Right lobe of liver (tissue), 6 donors: ENCODE measurements around the gene FGF9. TPM values are rescaled to one million over a fixed set of nuclear protein-coding genes. Genes with fewer than 3 reads are reported as not detected.

Experiments
- ATAC-seq, 4 donors: fragments of 200-7000 bp; cut with Tn5 transposase; one replicate each; pipeline ENCODE4 v1.9.1; 2020; ENCODE audit warnings: mild to moderate bottlenecking in 4 of 4, moderate library complexity in 4 of 4
- DNase-seq, 3 donors: peaks; one replicate each; pipeline ENCODE4 v3.0.0-alpha.2; 2020
- H3K27ac ChIP-seq, 3 donors: fragments of 200-600 bp; one replicate each; pipeline ENCODE4 v1.8.0; 2022
- H3K27me3 ChIP-seq, 2 donors: fragments of 200-600 bp; one replicate each; pipeline ENCODE4 v1.8.0; 2022
- H3K36me3 ChIP-seq, 4 donors: fragments of 200-600 bp; sonication (generic) in 1 of 4; one replicate each; pipeline versions ENCODE4 v1.5.1 to v1.8.0; 2017 to 2022; ENCODE audit warnings: control low read depth in 1 of 4
- H3K4me1 ChIP-seq, 4 donors: fragments of 200-600 bp; sonication (generic) in 1 of 4; one replicate each; pipeline versions ENCODE4 v1.5.1 to v1.8.0; 2017 to 2022; ENCODE audit warnings: control low read depth in 1 of 4
- H3K4me3 ChIP-seq, 3 donors: fragments of 200-600 bp; one replicate each; pipeline ENCODE4 v1.8.0; 2022
- H3K9me3 ChIP-seq, 4 donors: fragments of 200-600 bp; sonication (generic) in 1 of 4; one replicate each; pipeline versions ENCODE4 v1.5.1 to v1.8.0; 2017 to 2022; ENCODE audit warnings: control low read depth in 1 of 4
- POLR2A ChIP-seq: fragments of 450-650 bp; IDR thresholded peaks from one replicate; pipeline ENCODE4 v1.6.1; 2017; ENCODE audit warnings: antibody characterized with exemption, mild to moderate bottlenecking
- WGBS: methylation state at CpG from one replicate; pipeline ENCODE4 v1.1.6; 2018; ENCODE audit warnings: low coverage, low lambda C conversion rate; ENCODE audit not compliant: insufficient coverage; ENCODE audit errors: missing lambda C conversion rate; 5-methylcytosine and 5-hydroxymethylcytosine counted together
- intact Hi-C, 2 donors: fragments of 100-400 bp; cut with DNase I; formaldehyde crosslinking; loops; one replicate each; pipeline versions ENCODE4 v1.11.2 to v1.14.1; 2022
- total RNA-seq, 6 experiments: library from RNA; depleted of rRNA in 2 of 6; stranded (reverse); fragments of >200 nt in 2 of 6; fragmentation: NEBNext Ultra II Directional in 3 of 6; extraction: Animal tissue kit (Norgen Biotek cat#: 25700) in 3 of 6; gene quantifications; one replicate each; pipeline versions ENCODE4 v1.1.0 to v1.2.4, GENCODE V29; 2016 to 2023
- TF ChIP-seq, protein P1 (sequence below), 4 donors: fragments of 200-600 bp in 3 of 4; fragments of 450-650 bp in 1 of 4; IDR thresholded peaks; one replicate each; pipeline versions ENCODE4 v1.5.1 to v1.8.0; 2016 to 2022; ENCODE audit warnings: antibody characterized with exemption in 4 of 4, mild to moderate bottlenecking in 2 of 4
- donor health status: DM: no; HTN: yes; CAD: no.
- donor health status: DM: no; HTN: no; CAD: no.
- donor health status: DM: no; HTN: no; CAD: no.
- donor health status: DM: no; HTN: yes; CAD: no.
- donor health status: DM: no; HTN: yes; CAD: no.

Gene FGF9
- total RNA-seq, 6 experiments from 2014 or later: not detected

- ATAC-seq (no peak), DNase-seq (no peak)
- TF ChIP-seq, protein P1, sequence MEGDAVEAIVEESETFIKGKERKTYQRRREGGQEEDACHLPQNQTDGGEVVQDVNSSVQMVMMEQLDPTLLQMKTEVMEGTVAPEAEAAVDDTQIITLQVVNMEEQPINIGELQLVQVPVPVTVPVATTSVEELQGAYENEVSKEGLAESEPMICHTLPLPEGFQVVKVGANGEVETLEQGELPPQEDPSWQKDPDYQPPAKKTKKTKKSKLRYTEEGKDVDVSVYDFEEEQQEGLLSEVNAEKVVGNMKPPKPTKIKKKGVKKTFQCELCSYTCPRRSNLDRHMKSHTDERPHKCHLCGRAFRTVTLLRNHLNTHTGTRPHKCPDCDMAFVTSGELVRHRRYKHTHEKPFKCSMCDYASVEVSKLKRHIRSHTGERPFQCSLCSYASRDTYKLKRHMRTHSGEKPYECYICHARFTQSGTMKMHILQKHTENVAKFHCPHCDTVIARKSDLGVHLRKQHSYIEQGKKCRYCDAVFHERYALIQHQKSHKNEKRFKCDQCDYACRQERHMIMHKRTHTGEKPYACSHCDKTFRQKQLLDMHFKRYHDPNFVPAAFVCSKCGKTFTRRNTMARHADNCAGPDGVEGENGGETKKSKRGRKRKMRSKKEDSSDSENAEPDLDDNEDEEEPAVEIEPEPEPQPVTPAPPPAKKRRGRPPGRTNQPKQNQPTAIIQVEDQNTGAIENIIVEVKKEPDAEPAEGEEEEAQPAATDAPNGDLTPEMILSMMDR (IDR thresholded peaks at IDR 0.05): no peak
- TF ChIP-seq POLR2A: no peak
- Histone ChIP-seq H3K4me3 (no peak overlapping the region), H3K27ac (no peak overlapping the region), H3K27me3 (no peaks in the 10 kb centered on the region), H3K9me3 (no peaks in the 10 kb centered on the region), H3K36me3 (no peaks in the 10 kb centered on the region), H3K4me1 (no peaks in the 10 kb centered on the region)
- intact Hi-C loops: no loop called here
- 83% methylated on average over 4 of the region's 4 CpGs for WGBS
These were observed 70.6 kb downstream of the FGF9 start for GRCh38 chr13:21741396-21741979.

DNA sequence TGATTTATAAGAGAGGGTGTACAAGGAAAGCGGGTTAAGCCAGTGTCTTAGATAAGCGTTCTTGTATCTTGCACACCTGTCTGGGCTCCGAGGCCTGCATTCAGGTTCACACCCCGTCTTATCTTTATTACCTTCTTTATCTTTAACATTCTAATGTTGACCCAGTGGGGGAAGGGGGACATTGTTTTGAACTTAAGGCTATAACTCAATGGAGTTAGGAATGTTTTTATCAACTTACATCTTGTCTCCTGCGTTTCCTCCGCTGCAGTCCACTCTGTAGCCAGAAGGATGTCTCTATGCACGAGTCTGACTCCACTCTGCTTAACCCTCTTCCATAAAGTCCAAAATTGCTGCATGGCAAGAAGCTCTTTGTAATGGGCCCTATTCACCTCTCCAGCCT, 71.2 kb downstream of the FGF9 start:
- no peak overlapping the region for H3K27ac ChIP-seq
- no peaks in the 10 kb centered on the region for H3K36me3 ChIP-seq
- TF ChIP-seq POLR2A: no peak
- no peak for ATAC-seq
- H3K4me1 ChIP-seq: no peaks in the 10 kb centered on the region
- DNase-seq: no peak
- intact Hi-C loops: no loop called here
- no peaks in the 10 kb centered on the region for H3K9me3 ChIP-seq
- H3K27me3 ChIP-seq: no peaks in the 10 kb centered on the region
- H3K4me3 ChIP-seq: no peak overlapping the region
- 25% methylated on average over 7 of the region's 7 CpGs for WGBS

GRCh38 chr13:21744149-21744548, 73.3 kb downstream of the FGF9 start:
- WGBS: 18% methylated on average over 3 of the region's 3 CpGs
- H3K27ac ChIP-seq: no peak overlapping the region
- no peaks in the 10 kb centered on the region for H3K4me1 ChIP-seq
- no peak overlapping the region for H3K4me3 ChIP-seq
- DNase-seq (no peak), ATAC-seq (no peak)
- TF ChIP-seq, protein P1 (IDR thresholded peaks at IDR 0.05): no peak
- TF ChIP-seq POLR2A: no peak
- intact Hi-C loops: no loop called here
- H3K9me3 ChIP-seq: no peaks in the 10 kb centered on the region
- H3K27me3 ChIP-seq: no peaks in the 10 kb centered on the region
- no peaks in the 10 kb centered on the region for H3K36me3 ChIP-seq

- H3K27ac ChIP-seq: no peak overlapping the region
- intact Hi-C loops: no loop called here
- no peak overlapping the region for H3K4me3 ChIP-seq
- H3K36me3 ChIP-seq: no peaks in the 10 kb centered on the region
- TF ChIP-seq, protein P1 (IDR thresholded peaks at IDR 0.05): no peak
- no peak for TF ChIP-seq POLR2A
- ATAC-seq (no peak), DNase-seq (no peak)
- no peaks in the 10 kb centered on the region for H3K9me3 ChIP-seq
- no peaks in the 10 kb centered on the region for H3K4me1 ChIP-seq
- no peaks in the 10 kb centered on the region for H3K27me3 ChIP-seq
These were observed 74.4 kb downstream of the FGF9 start for GRCh38 chr13:21745307-21745706.

- intact Hi-C loops: no loop called here
- TF ChIP-seq, protein P1 (IDR thresholded peaks at IDR 0.05): no peak
- no peak for TF ChIP-seq POLR2A
- Histone ChIP-seq H3K9me3 (no peaks in the 10 kb centered on the region), H3K27ac (no peak overlapping the region), H3K4me3 (no peak overlapping the region), H3K4me1 (peaks cover 0 to 1% (median under 1%) of the 10 kb centered on the region in 4 donors), H3K36me3 (no peaks in the 10 kb centered on the region), H3K27me3 (no peaks in the 10 kb centered on the region)
- ATAC-seq (no peak), DNase-seq (no peak)
- WGBS: 37% methylated on average over 4 of the region's 4 CpGs
These were observed 76.6 kb downstream of the FGF9 start for GRCh38 chr13:21747456-21747855.
